ES-I3 (cell line): ENCODE results near the gene COL16A1.

Experiments used
- H3K36me3 ChIP-seq: 2 replicates; pipeline ENCODE4 v1.6.1; 2013; ENCODE audit warnings: mild to moderate bottlenecking, low read length, control low read depth, moderate library complexity; ENCODE audit not compliant: insufficient read depth
- H3K4me1 ChIP-seq: 2 replicates; pipeline ENCODE4 v1.6.1; 2013; ENCODE audit warnings: mild to moderate bottlenecking, control low read depth, low read length; ENCODE audit not compliant: insufficient read depth
- H3K9ac ChIP-seq: 2 replicates; pipeline ENCODE4 v1.6.1; 2013; ENCODE audit warnings: low read depth, mild to moderate bottlenecking, low read length, moderate library complexity
- H3K9me3 ChIP-seq: 2 replicates; pipeline ENCODE4 v1.6.1; 2013; ENCODE audit warnings: mild to moderate bottlenecking, low read length, moderate library complexity; ENCODE audit not compliant: control insufficient read depth, insufficient read depth

The COL16A1 gene

DNA sequence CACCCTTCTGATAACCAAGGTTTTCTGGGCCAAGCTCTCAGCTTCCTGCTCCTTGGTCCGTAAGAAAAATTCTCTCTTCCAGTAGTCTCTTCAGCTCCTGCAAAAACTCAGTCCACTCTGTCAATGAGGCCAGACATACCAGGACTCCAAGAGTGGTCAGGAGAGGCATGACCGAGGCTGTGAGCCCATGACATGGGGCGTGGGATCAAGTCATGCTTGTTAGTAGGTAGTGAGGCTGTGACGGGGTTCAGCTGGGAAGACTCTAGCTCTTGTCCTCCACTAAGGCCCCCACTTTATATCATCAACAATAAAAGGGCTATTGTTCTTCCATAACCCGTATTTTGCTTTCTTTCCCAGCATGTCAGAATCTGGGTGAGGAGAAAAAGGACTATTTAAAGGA lies 96.5 kb downstream of the COL16A1 start:
- Histone ChIP-seq H3K36me3 (no peaks in the 10 kb centered on the region), H3K4me1 (no peaks in the 10 kb centered on the region), H3K9me3 (no peaks in the 10 kb centered on the region), H3K9ac (no peak overlapping the region)

DNA sequence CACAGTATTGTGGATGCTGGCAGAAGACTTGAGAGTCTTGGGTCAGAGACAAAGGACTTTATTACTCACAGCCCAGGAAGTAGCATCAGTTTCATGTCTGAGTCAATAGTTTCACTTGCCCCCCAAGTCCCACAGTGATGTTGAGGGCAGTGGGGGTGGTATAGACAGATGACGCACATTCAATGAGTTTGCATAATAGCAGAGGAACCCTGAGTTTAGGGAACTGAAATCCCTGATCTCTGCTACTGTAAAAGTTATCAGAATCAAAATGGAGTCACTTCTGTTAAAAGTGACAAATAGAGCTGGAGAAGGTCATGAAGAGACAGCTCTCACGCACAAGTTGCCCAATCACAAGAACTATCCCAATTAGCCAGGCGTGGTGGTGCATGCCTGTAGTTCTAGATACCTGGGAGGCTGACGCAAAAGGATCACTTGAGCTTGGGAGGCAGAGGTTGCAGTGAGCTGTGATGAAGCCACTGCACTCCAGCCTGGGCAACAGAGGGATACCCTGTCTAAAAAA lies 97.8 kb downstream of the COL16A1 start:
- H3K4me1 ChIP-seq: no peaks in the 10 kb centered on the region
- no peak overlapping the region for H3K9ac ChIP-seq
- no peaks in the 10 kb centered on the region for H3K9me3 ChIP-seq
- H3K36me3 ChIP-seq: no peaks in the 10 kb centered on the region
